ENCODE results near the gene ZFP64. TPM values are rescaled to one million over a fixed set of nuclear protein-coding genes. Genes with fewer than 3 reads are reported as not detected.

The ZFP64 gene
- total RNA-seq, 1 experiment from 2014 or later, result 16.0 TPM

DNA sequence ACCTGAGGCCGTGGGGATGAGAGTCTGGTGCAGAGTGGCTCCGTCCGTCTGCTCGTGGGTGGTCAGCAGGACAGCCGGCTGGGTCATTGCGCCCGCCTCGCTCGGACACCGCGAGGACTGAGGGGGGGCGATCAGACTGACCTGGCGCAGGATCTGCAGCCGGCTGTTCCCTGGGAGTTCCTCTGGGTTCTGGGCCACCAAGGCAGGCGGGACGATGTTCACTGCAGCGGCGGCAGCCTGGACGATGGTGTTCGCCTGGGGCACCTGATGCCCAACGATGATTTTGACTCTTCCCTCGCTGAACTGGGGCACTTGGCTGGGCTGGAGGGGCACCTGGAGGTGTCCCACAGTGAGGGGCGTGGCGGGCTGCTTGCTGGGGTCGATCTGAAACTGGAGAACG is 39.2 kb downstream of the ZFP64 start:
- Histone ChIP-seq H3K9ac (ENCODE audit: low read length) (no peak overlapping the region), H3K27ac (ENCODE audit: low read depth, low read length) (no peak overlapping the region), H3K9me2 (ENCODE audit: insufficient read depth) (no peaks in the 10 kb centered on the region), H3K27me3 (ENCODE audit: insufficient read depth, low read length) (no peaks in the 10 kb centered on the region), H2AFZ (ENCODE audit: low read depth, low read length, poor library complexity, severe bottlenecking) (no peak overlapping the region), H3K36me3 (ENCODE audit: control insufficient read depth in 1 of 2, insufficient read depth in 2 of 2, low read length in 2 of 2) (peaks cover 2 to 11% of the 10 kb centered on the region in 2 experiments; a peak in 3 of 4 replicates), H3K4me3 (replicated peaks in 1 of 2; ENCODE audit: low read depth in 1 of 2, low read length in 2 of 2) (no peak overlapping the region), H3K4me1 (ENCODE audit: control insufficient read depth in 1 of 2, insufficient read depth in 2 of 2, low read length in 2 of 2) (no peaks in the 10 kb centered on the region), H4K20me1 (ENCODE audit: insufficient read depth) (no peaks in the 10 kb centered on the region), H3K9me3 (ENCODE audit: control insufficient read depth in 1 of 2, insufficient read depth in 1 of 2, low read depth in 1 of 2, low read length in 2 of 2) (peaks cover 3 to 4% of the 10 kb centered on the region in 2 experiments; a peak in 1 of 4 replicates), H3K79me2 (ENCODE audit: insufficient read depth, low read length) (no peaks in the 10 kb centered on the region), H3K4me2 (ENCODE audit: low read length) (no peak overlapping the region)
- no peak for DNase-seq (ENCODE audit: low read depth, low spot score)
- ChIA-PET POLR2A (no interaction called here), CTCF (no interaction called here), RAD21 (ENCODE audit: low non-redundant PET in 1 of 2, low total read pairs in 2 of 2, uncharacterized antibody in 2 of 2, unreplicated experiment in 2 of 2) (no interaction called here)
- intact Hi-C loops (cut with micrococcal nuclease), result no loop called here
- TF ChIP-seq POLR2A (IDR thresholded peaks at IDR 0.05; ENCODE audit: borderline replicate concordance, extremely low read depth, insufficient read depth, insufficient read length) (no peak), FOSL1 (IDR thresholded peaks at IDR 0.05; ENCODE audit: low read depth) (no peak), CBX3 (IDR thresholded peaks at IDR 0.05; ENCODE audit: low read depth) (no peak), ZBTB33 (IDR thresholded peaks at IDR 0.05; ENCODE audit: extremely low read depth, insufficient replicate concordance, low read length) (no peak), RAD21 (IDR thresholded peaks at IDR 0.05; ENCODE audit: low read depth) (no peak), EZH2 (IDR thresholded peaks at IDR 0.05) (no peak), SIN3A (IDR thresholded peaks at IDR 0.05; ENCODE audit: low read depth) (no peak)
- TF ChIP-seq, protein P1, sequence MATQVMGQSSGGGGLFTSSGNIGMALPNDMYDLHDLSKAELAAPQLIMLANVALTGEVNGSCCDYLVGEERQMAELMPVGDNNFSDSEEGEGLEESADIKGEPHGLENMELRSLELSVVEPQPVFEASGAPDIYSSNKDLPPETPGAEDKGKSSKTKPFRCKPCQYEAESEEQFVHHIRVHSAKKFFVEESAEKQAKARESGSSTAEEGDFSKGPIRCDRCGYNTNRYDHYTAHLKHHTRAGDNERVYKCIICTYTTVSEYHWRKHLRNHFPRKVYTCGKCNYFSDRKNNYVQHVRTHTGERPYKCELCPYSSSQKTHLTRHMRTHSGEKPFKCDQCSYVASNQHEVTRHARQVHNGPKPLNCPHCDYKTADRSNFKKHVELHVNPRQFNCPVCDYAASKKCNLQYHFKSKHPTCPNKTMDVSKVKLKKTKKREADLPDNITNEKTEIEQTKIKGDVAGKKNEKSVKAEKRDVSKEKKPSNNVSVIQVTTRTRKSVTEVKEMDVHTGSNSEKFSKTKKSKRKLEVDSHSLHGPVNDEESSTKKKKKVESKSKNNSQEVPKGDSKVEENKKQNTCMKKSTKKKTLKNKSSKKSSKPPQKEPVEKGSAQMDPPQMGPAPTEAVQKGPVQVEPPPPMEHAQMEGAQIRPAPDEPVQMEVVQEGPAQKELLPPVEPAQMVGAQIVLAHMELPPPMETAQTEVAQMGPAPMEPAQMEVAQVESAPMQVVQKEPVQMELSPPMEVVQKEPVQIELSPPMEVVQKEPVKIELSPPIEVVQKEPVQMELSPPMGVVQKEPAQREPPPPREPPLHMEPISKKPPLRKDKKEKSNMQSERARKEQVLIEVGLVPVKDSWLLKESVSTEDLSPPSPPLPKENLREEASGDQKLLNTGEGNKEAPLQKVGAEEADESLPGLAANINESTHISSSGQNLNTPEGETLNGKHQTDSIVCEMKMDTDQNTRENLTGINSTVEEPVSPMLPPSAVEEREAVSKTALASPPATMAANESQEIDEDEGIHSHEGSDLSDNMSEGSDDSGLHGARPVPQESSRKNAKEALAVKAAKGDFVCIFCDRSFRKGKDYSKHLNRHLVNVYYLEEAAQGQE (IDR thresholded peaks at IDR 0.05; ENCODE audit: low read depth), result no peak
- no TSS peak for BruUV-seq (replicated peaks)
- ATAC-seq, result no peak

Measured in HCT116 (cell line).